Upper lobe of left lung (tissue), 4 donors: Measurements from ENCODE around the gene RBPJL.

Experiments
- POLR2A ChIP-seq, 4 donors: fragments of 450-650 bp; IDR thresholded peaks; one replicate each; pipeline ENCODE4 v1.5.1; 2016 to 2017; ENCODE audit warnings: antibody characterized with exemption in 4 of 4, mild to moderate bottlenecking in 2 of 4
- TF ChIP-seq, protein P1 (sequence below), 6 experiments: fragments of 450-650 bp in 4 of 6; fragments of 200-600 bp in 2 of 6; sonication (generic) in 2 of 6; IDR thresholded peaks; one replicate each; pipeline ENCODE4 v1.5.1; 2016 to 2019; ENCODE audit warnings: antibody characterized with exemption in 6 of 6

DNA sequence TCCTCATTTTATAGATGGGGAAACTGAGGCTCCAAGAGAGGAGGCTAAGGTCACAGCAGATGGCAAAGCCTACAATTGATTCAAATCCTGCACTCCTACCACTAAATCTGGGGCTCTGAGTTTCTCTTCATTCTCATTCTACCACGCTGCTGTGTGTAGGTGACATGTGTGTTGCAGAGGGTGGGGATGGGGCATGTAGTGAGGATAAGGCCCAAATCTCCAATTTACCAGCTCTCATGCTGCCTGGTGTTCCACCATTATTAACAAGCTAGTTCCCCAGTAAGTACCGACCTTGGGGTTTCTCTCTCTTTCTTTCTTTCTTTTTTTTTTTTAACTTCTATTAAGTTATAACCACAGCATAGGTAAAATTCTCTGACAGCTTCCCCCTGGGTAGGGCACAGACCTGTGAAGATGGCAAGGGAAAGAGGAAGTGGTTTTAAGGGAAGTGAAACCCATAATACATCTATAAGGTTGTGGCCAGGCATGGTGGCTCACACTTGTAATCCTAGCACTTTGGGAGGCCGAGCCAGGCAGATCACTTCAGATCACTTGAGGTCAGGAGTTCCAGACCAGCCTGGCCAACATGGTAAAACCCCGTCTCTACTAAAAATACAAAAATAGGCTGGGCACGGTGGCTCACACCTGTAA lies 14.4 kb downstream of the RBPJL start:
- TF ChIP-seq, protein P1, sequence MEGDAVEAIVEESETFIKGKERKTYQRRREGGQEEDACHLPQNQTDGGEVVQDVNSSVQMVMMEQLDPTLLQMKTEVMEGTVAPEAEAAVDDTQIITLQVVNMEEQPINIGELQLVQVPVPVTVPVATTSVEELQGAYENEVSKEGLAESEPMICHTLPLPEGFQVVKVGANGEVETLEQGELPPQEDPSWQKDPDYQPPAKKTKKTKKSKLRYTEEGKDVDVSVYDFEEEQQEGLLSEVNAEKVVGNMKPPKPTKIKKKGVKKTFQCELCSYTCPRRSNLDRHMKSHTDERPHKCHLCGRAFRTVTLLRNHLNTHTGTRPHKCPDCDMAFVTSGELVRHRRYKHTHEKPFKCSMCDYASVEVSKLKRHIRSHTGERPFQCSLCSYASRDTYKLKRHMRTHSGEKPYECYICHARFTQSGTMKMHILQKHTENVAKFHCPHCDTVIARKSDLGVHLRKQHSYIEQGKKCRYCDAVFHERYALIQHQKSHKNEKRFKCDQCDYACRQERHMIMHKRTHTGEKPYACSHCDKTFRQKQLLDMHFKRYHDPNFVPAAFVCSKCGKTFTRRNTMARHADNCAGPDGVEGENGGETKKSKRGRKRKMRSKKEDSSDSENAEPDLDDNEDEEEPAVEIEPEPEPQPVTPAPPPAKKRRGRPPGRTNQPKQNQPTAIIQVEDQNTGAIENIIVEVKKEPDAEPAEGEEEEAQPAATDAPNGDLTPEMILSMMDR (IDR thresholded peaks at IDR 0.05), result no peak
- no peak for TF ChIP-seq POLR2A (IDR thresholded peaks at IDR 0.05)
